GM23338 (cell line): Measurements from ENCODE around the gene TRPV5.

Source experiments
- CREB1 ChIP-seq: fragments of 250-450 bp; sonication (Bioruptor Pico); IDR thresholded peaks from 2 replicates; pipeline ENCODE4 v1.5.0; 2020; ENCODE audit warnings: low read depth, mild to moderate bottlenecking, moderate library complexity
- EZH2 ChIP-seq: fragments of 200-600 bp; sonication (generic); IDR thresholded peaks from one replicate; pipeline ENCODE4 v1.8.0; 2017; ENCODE audit warnings: antibody characterized with exemption, mild to moderate bottlenecking, low read depth; ENCODE audit not compliant: unreplicated experiment
- EZH2phosphoT487 ChIP-seq: fragments of 200-600 bp; sonication (generic); IDR thresholded peaks from one replicate; pipeline ENCODE4 v1.8.1; 2018; ENCODE audit warnings: antibody characterized with exemption; ENCODE audit not compliant: unreplicated experiment
- JUNB ChIP-seq: IDR thresholded peaks from one replicate; pipeline ENCODE4 v1.6.1; 2016; ENCODE audit warnings: antibody characterized with exemption; ENCODE audit not compliant: unreplicated experiment
- NANOG ChIP-seq: IDR thresholded peaks from 2 replicates; pipeline ENCODE4 v1.6.1; 2016; ENCODE audit warnings: antibody characterized with exemption, borderline replicate concordance
- POLR2AphosphoS5 ChIP-seq: IDR thresholded peaks from 2 replicates; pipeline ENCODE4 v1.6.1; 2016; ENCODE audit warnings: antibody characterized with exemption, low read depth
- STAT1 ChIP-seq: IDR thresholded peaks from one replicate; pipeline ENCODE4 v1.6.1; 2016; ENCODE audit warnings: antibody characterized with exemption; ENCODE audit not compliant: unreplicated experiment
- ZNF114 ChIP-seq: fragments of 250-450 bp; sonication (Bioruptor Pico); IDR thresholded peaks from 2 replicates; pipeline ENCODE4 v1.5.0; 2020; ENCODE audit warnings: mild to moderate bottlenecking, moderate library complexity
- ZNF331 ChIP-seq: fragments of 250-450 bp; sonication (Bioruptor Pico); IDR thresholded peaks from 2 replicates; pipeline ENCODE4 v1.5.0; 2020; ENCODE audit warnings: low read depth, mild to moderate bottlenecking, moderate library complexity
- ZNF462 ChIP-seq: fragments of 250-450 bp; sonication (Bioruptor Pico); IDR thresholded peaks from 2 replicates; pipeline ENCODE4 v1.5.0; 2020; ENCODE audit warnings: mild to moderate bottlenecking, moderate library complexity
- TF ChIP-seq, protein P1 (sequence below), 2 experiments: fragments of 200-600 bp in 1 of 2; sonication (generic) in 1 of 2; conservative IDR thresholded peaks; 2 replicates each; pipeline versions ENCODE4 v1.5.1 to v1.6.1; 2016 to 2017; ENCODE audit warnings: antibody characterized with exemption in 2 of 2, low read depth in 2 of 2, mild to moderate bottlenecking in 2 of 2, moderate library complexity in 1 of 2
- TF ChIP-seq, protein P2 (sequence below): IDR thresholded peaks from one replicate; pipeline ENCODE4 v1.6.1; 2018; ENCODE audit warnings: antibody characterized with exemption; ENCODE audit not compliant: unreplicated experiment
- TF ChIP-seq, protein P3 (sequence below): IDR thresholded peaks from 2 replicates; pipeline ENCODE4 v1.6.1; 2016; ENCODE audit warnings: antibody characterized with exemption

DNA sequence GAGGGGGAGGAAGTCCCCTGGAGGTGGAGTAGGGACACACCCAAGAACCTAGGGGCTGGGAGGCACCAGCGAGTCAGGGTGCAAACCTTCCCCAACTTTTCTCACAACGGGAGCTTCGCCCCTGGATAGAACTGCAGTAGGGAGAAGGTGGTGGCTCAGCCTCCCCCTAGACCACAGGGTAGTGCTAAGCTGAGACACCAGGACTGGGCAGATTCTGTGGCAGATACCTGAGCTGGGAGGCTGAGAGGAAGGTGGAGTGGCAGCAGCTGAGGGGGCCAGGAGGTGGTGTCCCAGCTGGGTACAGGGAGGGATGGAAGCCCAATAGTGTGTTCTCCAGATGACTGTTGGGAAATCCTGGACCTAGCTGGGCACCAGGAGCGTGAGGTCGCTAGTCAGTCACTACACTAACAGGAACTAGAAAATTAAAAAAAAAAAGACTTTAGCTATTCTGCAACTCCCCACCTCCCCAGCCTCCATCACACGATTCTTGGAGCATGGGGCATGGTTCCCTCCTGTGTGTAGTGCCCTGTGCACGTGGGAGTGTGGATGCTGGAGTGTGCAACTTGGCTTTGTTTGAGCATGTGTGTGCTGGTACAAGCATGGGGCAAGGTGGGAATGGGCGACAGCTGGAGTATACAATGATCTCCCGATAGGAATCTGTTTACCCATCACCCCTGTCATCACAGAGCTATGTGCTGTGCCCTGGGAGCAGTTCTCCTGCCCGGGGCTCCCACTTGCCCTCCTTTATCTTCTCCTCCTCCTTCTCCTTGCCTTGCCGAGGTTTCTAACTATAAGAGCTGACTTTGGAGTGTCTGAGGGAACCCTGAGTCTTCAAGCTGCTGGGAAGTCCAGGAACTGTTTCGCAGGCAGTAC is 39.2 kb downstream of the TRPV5 start:
- TF ChIP-seq, protein P1, sequence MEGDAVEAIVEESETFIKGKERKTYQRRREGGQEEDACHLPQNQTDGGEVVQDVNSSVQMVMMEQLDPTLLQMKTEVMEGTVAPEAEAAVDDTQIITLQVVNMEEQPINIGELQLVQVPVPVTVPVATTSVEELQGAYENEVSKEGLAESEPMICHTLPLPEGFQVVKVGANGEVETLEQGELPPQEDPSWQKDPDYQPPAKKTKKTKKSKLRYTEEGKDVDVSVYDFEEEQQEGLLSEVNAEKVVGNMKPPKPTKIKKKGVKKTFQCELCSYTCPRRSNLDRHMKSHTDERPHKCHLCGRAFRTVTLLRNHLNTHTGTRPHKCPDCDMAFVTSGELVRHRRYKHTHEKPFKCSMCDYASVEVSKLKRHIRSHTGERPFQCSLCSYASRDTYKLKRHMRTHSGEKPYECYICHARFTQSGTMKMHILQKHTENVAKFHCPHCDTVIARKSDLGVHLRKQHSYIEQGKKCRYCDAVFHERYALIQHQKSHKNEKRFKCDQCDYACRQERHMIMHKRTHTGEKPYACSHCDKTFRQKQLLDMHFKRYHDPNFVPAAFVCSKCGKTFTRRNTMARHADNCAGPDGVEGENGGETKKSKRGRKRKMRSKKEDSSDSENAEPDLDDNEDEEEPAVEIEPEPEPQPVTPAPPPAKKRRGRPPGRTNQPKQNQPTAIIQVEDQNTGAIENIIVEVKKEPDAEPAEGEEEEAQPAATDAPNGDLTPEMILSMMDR (conservative IDR thresholded peaks at IDR 0.05; ENCODE audit: low read depth in 2 of 2), result no peak
- no peak for TF ChIP-seq EZH2
- no peak for TF ChIP-seq ZNF331 (CRISPR knock-in tag)
- TF ChIP-seq, protein P2, sequence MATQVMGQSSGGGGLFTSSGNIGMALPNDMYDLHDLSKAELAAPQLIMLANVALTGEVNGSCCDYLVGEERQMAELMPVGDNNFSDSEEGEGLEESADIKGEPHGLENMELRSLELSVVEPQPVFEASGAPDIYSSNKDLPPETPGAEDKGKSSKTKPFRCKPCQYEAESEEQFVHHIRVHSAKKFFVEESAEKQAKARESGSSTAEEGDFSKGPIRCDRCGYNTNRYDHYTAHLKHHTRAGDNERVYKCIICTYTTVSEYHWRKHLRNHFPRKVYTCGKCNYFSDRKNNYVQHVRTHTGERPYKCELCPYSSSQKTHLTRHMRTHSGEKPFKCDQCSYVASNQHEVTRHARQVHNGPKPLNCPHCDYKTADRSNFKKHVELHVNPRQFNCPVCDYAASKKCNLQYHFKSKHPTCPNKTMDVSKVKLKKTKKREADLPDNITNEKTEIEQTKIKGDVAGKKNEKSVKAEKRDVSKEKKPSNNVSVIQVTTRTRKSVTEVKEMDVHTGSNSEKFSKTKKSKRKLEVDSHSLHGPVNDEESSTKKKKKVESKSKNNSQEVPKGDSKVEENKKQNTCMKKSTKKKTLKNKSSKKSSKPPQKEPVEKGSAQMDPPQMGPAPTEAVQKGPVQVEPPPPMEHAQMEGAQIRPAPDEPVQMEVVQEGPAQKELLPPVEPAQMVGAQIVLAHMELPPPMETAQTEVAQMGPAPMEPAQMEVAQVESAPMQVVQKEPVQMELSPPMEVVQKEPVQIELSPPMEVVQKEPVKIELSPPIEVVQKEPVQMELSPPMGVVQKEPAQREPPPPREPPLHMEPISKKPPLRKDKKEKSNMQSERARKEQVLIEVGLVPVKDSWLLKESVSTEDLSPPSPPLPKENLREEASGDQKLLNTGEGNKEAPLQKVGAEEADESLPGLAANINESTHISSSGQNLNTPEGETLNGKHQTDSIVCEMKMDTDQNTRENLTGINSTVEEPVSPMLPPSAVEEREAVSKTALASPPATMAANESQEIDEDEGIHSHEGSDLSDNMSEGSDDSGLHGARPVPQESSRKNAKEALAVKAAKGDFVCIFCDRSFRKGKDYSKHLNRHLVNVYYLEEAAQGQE, result no peak
- no peak for TF ChIP-seq POLR2AphosphoS5
- TF ChIP-seq EZH2phosphoT487, result no peak
- TF ChIP-seq JUNB, result no peak
- TF ChIP-seq CREB1, result no peak
- no peak for TF ChIP-seq ZNF114 (CRISPR knock-in tag)
- TF ChIP-seq STAT1, result no peak
- TF ChIP-seq, protein P3, sequence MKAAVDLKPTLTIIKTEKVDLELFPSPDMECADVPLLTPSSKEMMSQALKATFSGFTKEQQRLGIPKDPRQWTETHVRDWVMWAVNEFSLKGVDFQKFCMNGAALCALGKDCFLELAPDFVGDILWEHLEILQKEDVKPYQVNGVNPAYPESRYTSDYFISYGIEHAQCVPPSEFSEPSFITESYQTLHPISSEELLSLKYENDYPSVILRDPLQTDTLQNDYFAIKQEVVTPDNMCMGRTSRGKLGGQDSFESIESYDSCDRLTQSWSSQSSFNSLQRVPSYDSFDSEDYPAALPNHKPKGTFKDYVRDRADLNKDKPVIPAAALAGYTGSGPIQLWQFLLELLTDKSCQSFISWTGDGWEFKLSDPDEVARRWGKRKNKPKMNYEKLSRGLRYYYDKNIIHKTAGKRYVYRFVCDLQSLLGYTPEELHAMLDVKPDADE, result no peak
- no peak for TF ChIP-seq NANOG
- no peak for TF ChIP-seq ZNF462
